ENCODE results near the gene TSPAN12. TPM values are rescaled to one million over a fixed set of nuclear protein-coding genes. Genes with fewer than 3 reads are reported as not detected.

TSPAN12 gene
- polyA plus RNA-seq, 2 of the 4 experiments (the other 2 are of a cell fraction): 0.62 to 0.98 TPM

DNA sequence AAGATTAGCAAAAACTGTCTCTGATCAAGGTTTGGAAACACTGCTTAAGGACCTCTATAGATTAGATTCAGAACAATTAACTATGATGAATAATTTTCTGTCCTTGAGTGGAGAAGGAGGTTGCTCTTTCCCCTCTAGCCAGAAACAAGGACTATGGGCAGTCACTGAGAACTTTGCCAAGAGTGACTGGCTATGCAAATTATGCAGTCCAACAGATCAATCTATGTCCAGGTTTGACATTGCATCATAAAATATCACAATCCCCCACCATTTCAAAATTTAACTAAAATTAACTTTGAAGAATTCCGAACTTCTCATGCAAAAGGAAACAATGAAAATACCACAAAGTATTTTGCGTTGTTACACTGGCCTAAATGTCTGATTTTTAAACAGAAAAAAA lies 50.6 kb downstream of the TSPAN12 start:
- POLR2A ChIA-PET: interaction anchor here (0.9 kb wide), 1 partner anchor 143 kb away, joined by 8 read pairs; the partner anchor contains the start of gene ING3
- no peak overlapping the region for H3K4me2 ChIP-seq
- no peak for FAIRE-seq

DNA sequence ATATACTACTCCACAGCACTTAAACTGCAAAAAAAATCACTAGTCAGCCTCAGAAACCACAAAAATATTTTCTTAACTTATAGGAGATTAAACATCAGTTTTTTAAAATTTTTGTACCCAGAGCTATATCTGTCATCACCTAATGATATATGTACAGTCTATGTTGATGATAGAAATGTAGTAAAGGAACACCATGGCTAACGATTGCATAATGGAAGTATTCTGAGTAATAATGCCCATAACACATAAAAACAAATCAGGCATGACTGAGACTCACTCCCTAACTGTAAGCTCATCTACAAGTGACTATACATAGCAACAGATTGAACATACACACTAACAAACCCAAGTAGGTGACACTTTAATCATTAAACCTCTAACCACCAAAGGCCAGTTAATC lies 51.3 kb downstream of the TSPAN12 start:
- Histone ChIP-seq H3K4me1 (no peaks in the 10 kb centered on the region), H3K9me3 (no peaks in the 10 kb centered on the region), H3K4me3 (no peak overlapping the region), H3K27ac (no peak overlapping the region), H3K4me2 (no peak overlapping the region)
- 18% methylated on average over 1 of the region's 1 CpG for WGBS (ENCODE audit: missing lambda C conversion rate)
- ChIA-PET CTCF (interaction anchor here (0.6 to 5.8 kb wide), 23 partner anchors 11 to 332 kb away, joined by 3 to 49 read pairs (median 4); partner anchors contain the start of gene CPED1), POLR2A (interaction anchor here (0.9 kb wide), 1 partner anchor 144 kb away, joined by 8 read pairs; the partner anchor contains the start of gene ING3)
- TF ChIP-seq HEYL (CRISPR knock-in tag; IDR thresholded peaks at IDR 0.05): no peak
- FAIRE-seq: no peak
- ATAC-seq: no peak
- no peak for DNase-seq (ENCODE audit: low read depth in 1 of 2, low spot score in 1 of 2)

More for the DNA sequence above, 50.6 kb downstream of the TSPAN12 start:
- no peaks in the 10 kb centered on the region for H3K4me1 ChIP-seq
- 6% methylated on average over 2 of the region's 2 CpGs for WGBS (ENCODE audit: missing lambda C conversion rate)
- no peak for TF ChIP-seq TFCP2L1 (CRISPR knock-in tag; IDR thresholded peaks at IDR 0.05)
- no peak for TF ChIP-seq KDM5A (IDR thresholded peaks at IDR 0.05)
- no peak overlapping the region for H3K27ac ChIP-seq
- CTCF ChIA-PET: interaction anchor here (1.2 to 5.8 kb wide), 10 partner anchors 11 to 273 kb away, joined by 3 to 49 read pairs (median 6); partner anchors contain the start of gene CPED1
- no peak for ATAC-seq
- H3K9me3 ChIP-seq: no peaks in the 10 kb centered on the region
- no peak for DNase-seq (ENCODE audit: low read depth in 1 of 2, low spot score in 1 of 2)
- H3K4me3 ChIP-seq: no peak overlapping the region

- Histone ChIP-seq H3K4me1 (no peaks in the 10 kb centered on the region), H3K4me2 (no peak overlapping the region), H3K9me3 (no peaks in the 10 kb centered on the region), H3K4me3 (no peak overlapping the region), H3K27ac (no peak overlapping the region)
- CTCF ChIA-PET: interaction anchor here (0.8 to 5.8 kb wide), 30 partner anchors 10 to 531 kb away, joined by 3 to 49 read pairs (median 4); partner anchors contain the start of gene CPED1
- TF ChIP-seq CTCF (IDR thresholded peaks at IDR 0.05) (peak; percentile 87), CBX2 (IDR thresholded peaks at IDR 0.05; ENCODE audit: borderline replicate concordance, low read depth) (no peak), HOXA7 (CRISPR knock-in tag; IDR thresholded peaks at IDR 0.05) (no peak), SMC3 (IDR thresholded peaks at IDR 0.05) (peak; percentile 83), CBX8 (IDR thresholded peaks at IDR 0.05) (no peak), RAD21 (conservative IDR thresholded peaks at IDR 0.05 in 1 of 2, IDR thresholded peaks at IDR 0.05 in 1 of 2) (peak; percentile 57 to 59), TFCP2L1 (CRISPR knock-in tag; IDR thresholded peaks at IDR 0.05) (no peak)
- 19% methylated on average over 3 of the region's 3 CpGs for WGBS (ENCODE audit: missing lambda C conversion rate)
- DNase-seq (ENCODE audit: low read depth in 1 of 2, low spot score in 1 of 2): peak; percentile 51 to 59
- FAIRE-seq: no peak
- POLR2A ChIA-PET: no interaction called here
- peak; percentile 56 to 82; a peak in 3 of 6 replicates for ATAC-seq
Observed at GRCh38 chr7:120805636-120806388, 52.1 kb downstream of the TSPAN12 start.

GRCh38 chr7:120802751-120803150 lies 55.2 kb downstream of the TSPAN12 start:
- DNase-seq (ENCODE audit: low read depth in 1 of 2, low spot score in 1 of 2) (no peak), ATAC-seq (no peak), FAIRE-seq (no peak)
- Histone ChIP-seq H3K27ac (no peak overlapping the region), H3K4me3 (no peak overlapping the region), H3K9me3 (no peaks in the 10 kb centered on the region), H3K4me2 (no peak overlapping the region), H3K4me1 (no peaks in the 10 kb centered on the region)
- WGBS (ENCODE audit: missing lambda C conversion rate): 72% methylated on average over 3 of the region's 3 CpGs
- TF ChIP-seq ZNF302 (CRISPR knock-in tag; IDR thresholded peaks at IDR 0.05) (no peak), ATOH8 (CRISPR knock-in tag; IDR thresholded peaks at IDR 0.05; ENCODE audit: low read depth) (no peak)
- POLR2A ChIA-PET: no interaction called here
- CTCF ChIA-PET: interaction anchor here (0.6 to 5.8 kb wide), 3 partner anchors 12 to 111 kb away, joined by 3 to 49 read pairs (median 3); no protein-coding TSS in a partner anchor

Measured in A549 (cell line).